Hepatocyte (in vitro differentiated cells): ENCODE data around the gene FBXL2. TPM values are rescaled to one million over a fixed set of nuclear protein-coding genes. Genes with fewer than 3 reads are reported as not detected.

Experiments used
- DNase-seq: peaks from one replicate; pipeline ENCODE4 v3.0.0-alpha.2; 2016; ENCODE audit warnings: low spot score
- H2AFZ ChIP-seq: fragments of 200-600 bp; sonication (generic); 2 replicates; pipeline ENCODE4 v1.6.0; 2016; ENCODE audit warnings: antibody characterized with exemption, mild to moderate bottlenecking
- H3K27ac ChIP-seq: fragments of 200-600 bp; sonication (generic); 2 replicates; pipeline ENCODE4 v1.5.1; 2016; ENCODE audit warnings: mild to moderate bottlenecking
- H3K27me3 ChIP-seq: fragments of 200-600 bp; sonication (generic); 2 replicates; pipeline ENCODE4 v1.6.1; 2016
- H3K36me3 ChIP-seq: fragments of 200-600 bp; sonication (generic); replicated peaks from 2 replicates; pipeline ENCODE4 v1.5.1; 2016; ENCODE audit warnings: low read depth; ENCODE audit not compliant: insufficient read depth
- H3K4me1 ChIP-seq: fragments of 200-600 bp; sonication (generic); 2 replicates; pipeline ENCODE4 v1.5.1; 2016; ENCODE audit warnings: mild to moderate bottlenecking, moderate library complexity; ENCODE audit not compliant: insufficient read depth
- H3K4me2 ChIP-seq: fragments of 200-600 bp; sonication (generic); 2 replicates; pipeline ENCODE4 v1.6.0; 2016
- H3K4me3 ChIP-seq: fragments of 200-600 bp; sonication (generic); 2 replicates; pipeline ENCODE4 v1.5.1; 2016; ENCODE audit warnings: mild to moderate bottlenecking
- H3K79me2 ChIP-seq: fragments of 200-600 bp; sonication (generic); 2 replicates; pipeline ENCODE4 v1.6.0; 2017; ENCODE audit warnings: mild to moderate bottlenecking
- H3K9me2 ChIP-seq: fragments of 200-600 bp; sonication (generic); replicated peaks from 2 replicates; pipeline ENCODE4 v1.6.0; 2017; ENCODE audit warnings: mild to moderate bottlenecking; ENCODE audit not compliant: insufficient read depth
- H3K9me3 ChIP-seq: fragments of 200-600 bp; sonication (generic); 2 replicates; pipeline ENCODE4 v1.5.1; 2016; ENCODE audit warnings: low read depth, mild to moderate bottlenecking
- H4K20me1 ChIP-seq: fragments of 200-600 bp; sonication (generic); 2 replicates; pipeline ENCODE4 v1.6.0; 2016; ENCODE audit warnings: mild to moderate bottlenecking; ENCODE audit not compliant: insufficient read depth, poor library complexity, severe bottlenecking
- CTCF ChIP-seq: fragments of 200-600 bp; sonication (generic); IDR thresholded peaks from 2 replicates; pipeline ENCODE4 v1.5.1; 2016; ENCODE audit warnings: antibody characterized with exemption, mild to moderate bottlenecking; ENCODE audit not compliant: poor library complexity
- EZH2 ChIP-seq: fragments of 200-600 bp; sonication (generic); IDR thresholded peaks from 2 replicates; pipeline ENCODE4 v1.6.1; 2016; ENCODE audit warnings: antibody characterized with exemption, mild to moderate bottlenecking, borderline replicate concordance
- EZH2phosphoT487 ChIP-seq: fragments of 200-600 bp; sonication (generic); IDR thresholded peaks from one replicate; pipeline ENCODE4 v1.6.1; 2018; ENCODE audit warnings: antibody characterized with exemption, mild to moderate bottlenecking, low read depth, moderate library complexity; ENCODE audit not compliant: unreplicated experiment, severe bottlenecking
- WGBS: methylation state at CpG from one replicate; pipeline ENCODE4 v1.1.6; 2016; ENCODE audit warnings: low lambda C conversion rate; ENCODE audit errors: missing lambda C conversion rate; 5-methylcytosine and 5-hydroxymethylcytosine counted together
- polyA plus RNA-seq: library from polyadenylated mRNA; unstranded; fragments of >200 nt; fragmentation: Nextera tagmentation; extraction: Ambion mirVana; gene quantifications from 2 replicates; pipeline ENCODE4 v1.2.1, GENCODE V29; 2016
- total RNA-seq: library from RNA; depleted of rRNA; stranded (reverse); fragments of >200 nt; gene quantifications from 2 replicates; pipeline ENCODE4 v1.2.3, GENCODE V29; 2014

Gene FBXL2
- total and polyA plus RNA-seq, 2 experiments from 2014 or later: 15.6 to 15.7 TPM

DNA sequence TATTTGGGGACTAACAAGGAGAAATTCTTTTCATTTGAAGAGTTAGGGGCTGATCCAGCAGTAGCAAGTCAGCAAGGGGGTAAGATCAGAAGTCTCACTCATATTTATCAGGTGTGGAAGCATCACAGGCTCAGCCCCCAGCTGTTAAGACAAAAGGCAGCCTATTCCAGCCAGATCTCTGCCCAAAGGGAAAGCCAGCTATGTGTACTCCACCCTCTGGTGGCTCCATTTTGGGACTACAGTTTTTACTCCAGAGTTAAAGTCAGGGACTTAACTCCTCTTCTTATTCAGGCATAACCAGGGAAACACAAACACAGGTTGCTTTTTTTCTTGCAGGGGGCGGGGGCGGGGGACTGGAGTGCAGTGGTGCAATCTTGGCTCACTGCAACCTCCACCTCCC is 143.7 kb downstream of the FBXL2 start:
- Histone ChIP-seq H3K4me3 (no peak overlapping the region), H3K4me2 (no peak overlapping the region), H3K9me2 (no peaks in the 10 kb centered on the region), H3K36me3 (no peaks in the 10 kb centered on the region), H3K4me1 (no peaks in the 10 kb centered on the region), H3K27me3 (no peaks in the 10 kb centered on the region), H2AFZ (no peak overlapping the region), H3K27ac (no peak overlapping the region), H3K9me3 (no peaks in the 10 kb centered on the region), H3K79me2 (peaks cover 81% of the 10 kb centered on the region), H4K20me1 (peaks cover 7% of the 10 kb centered on the region)
- TF ChIP-seq EZH2phosphoT487: no peak
- no peak for TF ChIP-seq EZH2
- TF ChIP-seq CTCF: no peak
- DNase-seq: no peak
- WGBS: 95% methylated on average over 2 of the region's 2 CpGs

- Histone ChIP-seq H4K20me1 (peaks cover 41% of the 10 kb centered on the region), H3K4me2 (no peak overlapping the region), H3K4me1 (no peaks in the 10 kb centered on the region), H3K27me3 (no peaks in the 10 kb centered on the region), H3K9me2 (no peaks in the 10 kb centered on the region), H3K9me3 (no peaks in the 10 kb centered on the region), H3K27ac (no peak overlapping the region), H3K4me3 (no peak overlapping the region), H3K36me3 (no peaks in the 10 kb centered on the region), H3K79me2 (peaks cover 93% of the 10 kb centered on the region), H2AFZ (no peak overlapping the region)
- TF ChIP-seq EZH2phosphoT487: no peak
- no peak for TF ChIP-seq EZH2
- TF ChIP-seq CTCF: no peak
- DNase-seq: no peak
- 88% methylated on average over 10 of the region's 10 CpGs for WGBS
These were observed 147.6 kb downstream of the FBXL2 start for GRCh38 chr3:33424606-33425452.

DNA sequence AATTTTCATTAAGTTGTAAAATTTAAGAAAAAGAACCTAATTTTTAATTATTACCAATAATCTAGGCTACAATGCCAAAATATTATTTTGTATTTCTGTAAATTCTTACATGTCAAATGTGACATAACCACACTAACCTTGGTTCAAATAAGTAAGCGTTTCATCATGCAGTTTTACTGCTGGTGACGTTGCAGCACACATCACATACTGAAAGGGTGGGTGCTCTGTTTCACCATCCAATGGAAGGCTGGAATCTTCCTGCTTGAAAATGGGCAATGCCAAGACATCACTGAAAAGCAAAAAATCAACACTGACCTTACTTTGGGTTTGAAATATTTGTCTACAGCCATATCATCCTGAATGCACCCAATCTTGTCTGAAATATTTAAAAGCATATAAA is 148.2 kb downstream of the FBXL2 start:
- Histone ChIP-seq H4K20me1 (peaks cover 47% of the 10 kb centered on the region), H3K27ac (no peak overlapping the region), H3K36me3 (no peaks in the 10 kb centered on the region), H3K27me3 (no peaks in the 10 kb centered on the region), H2AFZ (no peak overlapping the region), H3K9me2 (no peaks in the 10 kb centered on the region), H3K9me3 (no peaks in the 10 kb centered on the region), H3K79me2 (peaks cover 97% of the 10 kb centered on the region), H3K4me3 (no peak overlapping the region), H3K4me1 (no peaks in the 10 kb centered on the region), H3K4me2 (no peak overlapping the region)
- WGBS: 86% methylated on average over 2 of the region's 2 CpGs
- no peak for DNase-seq
- TF ChIP-seq EZH2phosphoT487 (no peak), EZH2 (no peak), CTCF (no peak)
